Measurements from ENCODE around the gene IFNA2.
"Not testable (repeated sequence)": the region's sequence is repeated elsewhere in the genome, so short reads cannot be mapped to it uniquely, and the experiment has no call there.

Gene IFNA2

GRCh38 chr9:21402386-21403251 lies 17.4 kb upstream of the IFNA2 start:
- TF ChIP-seq ZNF274 (IDR thresholded peaks at IDR 0.05; ENCODE audit: low read depth, low read length): no peak
- H3K4me3 ChIP-seq (ENCODE audit: low read length): peak overlapping the region; percentile 56

GRCh38 chr9:21399956-21400355 lies 14.8 kb upstream of the IFNA2 start:
- no peak overlapping the region for H3K4me3 ChIP-seq (ENCODE audit: low read length)
- no peak for TF ChIP-seq ZNF274 (IDR thresholded peaks at IDR 0.05; ENCODE audit: low read depth, low read length)

- no peak overlapping the region for H3K4me3 ChIP-seq (ENCODE audit: low read length)
- TF ChIP-seq ZNF274 (IDR thresholded peaks at IDR 0.05; ENCODE audit: low read depth, low read length): no peak
These were observed 13.8 kb upstream of the IFNA2 start for GRCh38 chr9:21398955-21399489.

- peak overlapping the region; percentile 56 for H3K4me3 ChIP-seq (ENCODE audit: low read length)
- no peak for TF ChIP-seq ZNF274 (IDR thresholded peaks at IDR 0.05; ENCODE audit: low read depth, low read length)
These were observed 10.8 kb upstream of the IFNA2 start for GRCh38 chr9:21395778-21396717.

- no peak for TF ChIP-seq ZNF274 (IDR thresholded peaks at IDR 0.05; ENCODE audit: low read depth, low read length)
- no peak overlapping the region for H3K4me3 ChIP-seq (ENCODE audit: low read length)
These were observed 7.1 kb upstream of the IFNA2 start for GRCh38 chr9:21392270-21392669.

GRCh38 chr9:21383627-21384026 lies 1.6 kb downstream of the IFNA2 start:
- no peak for TF ChIP-seq ZNF274 (IDR thresholded peaks at IDR 0.05; ENCODE audit: low read depth, low read length)
- no peak overlapping the region for H3K4me3 ChIP-seq (ENCODE audit: low read length)

- peak overlapping the region; percentile 68; the same call in 1 of the 2 replicates for H3K4me3 ChIP-seq (ENCODE audit: low read length)
- no peak for TF ChIP-seq ZNF274 (IDR thresholded peaks at IDR 0.05; ENCODE audit: low read depth, low read length)
These were observed 3.5 kb downstream of the IFNA2 start for GRCh38 chr9:21381448-21382339.

GRCh38 chr9:21371467-21371866 lies 13.7 kb downstream of the IFNA2 start:
- not testable (repeated sequence) for H3K4me3 ChIP-seq (ENCODE audit: low read length)

GRCh38 chr9:21367957-21368356 lies 17.2 kb downstream of the IFNA2 start, which contains the start of gene IFNA13:
IFNA13 (minus strand) TSS chr9:21368057; CDS start chr9:21368010, 47 bp downstream.
- no peak for TF ChIP-seq ZNF274 (IDR thresholded peaks at IDR 0.05; ENCODE audit: low read depth, low read length)
- no peak within 1 kb of the TSS for H3K4me3 ChIP-seq (ENCODE audit: low read length)

GRCh38 chr9:21367169-21367568 lies 18.0 kb downstream of the IFNA2 start:
- H3K4me3 ChIP-seq (ENCODE audit: low read length): not testable (repeated sequence)

- no peak overlapping the region for H3K4me3 ChIP-seq (ENCODE audit: low read length)
- TF ChIP-seq ZNF274 (IDR thresholded peaks at IDR 0.05; ENCODE audit: low read depth, low read length): no peak
These were observed 22.9 kb downstream of the IFNA2 start for GRCh38 chr9:21362287-21362686.

GRCh38 chr9:21357479-21358460 lies 27.4 kb downstream of the IFNA2 start:
- peak overlapping the region; percentile 41; the same call in 1 of the 2 replicates for H3K4me3 ChIP-seq (ENCODE audit: low read length)

More at GRCh38 chr9:21357479-21358460, 27.4 kb downstream of the IFNA2 start:
- TF ChIP-seq ZNF274 (IDR thresholded peaks at IDR 0.05; ENCODE audit: low read depth, low read length): no peak

Data from GM08714 (cell line).